Cardiac muscle cell (in vitro differentiated cells and primary cell): ENCODE data around the gene KRT7. TPM values are rescaled to one million over a fixed set of nuclear protein-coding genes. Genes with fewer than 3 reads are reported as not detected.
"Not testable (repeated sequence)": the region's sequence is repeated elsewhere in the genome, so short reads cannot be mapped to it uniquely, and the experiment has no call there.

ENCODE experiments used
- DNase-seq, 2 donors: peaks; one replicate each; pipeline versions ENCODE4 v3.0.0 to v3.0.0-alpha.2; 2010 to 2017; ENCODE audit warnings: low read depth in 1 of 2, low spot score in 1 of 2
- H3K27ac ChIP-seq: fragments of 200-600 bp; sonication (generic); 2 replicates; pipeline ENCODE4 v1.5.1; 2016
- H3K27me3 ChIP-seq: fragments of 200-600 bp; sonication (generic); 2 replicates; pipeline ENCODE4 v1.6.0; 2016; ENCODE audit warnings: control low read depth
- H3K36me3 ChIP-seq: fragments of 200-600 bp; sonication (generic); 2 replicates; pipeline ENCODE4 v1.5.1; 2016; ENCODE audit warnings: control low read depth
- H3K4me1 ChIP-seq: fragments of 200-600 bp; sonication (generic); 2 replicates; pipeline ENCODE4 v1.8.1; 2017; ENCODE audit warnings: low read depth, mild to moderate bottlenecking, mixed run types
- H3K4me3 ChIP-seq: fragments of 200-600 bp; sonication (generic); 2 replicates; pipeline ENCODE4 v1.5.1; 2016; ENCODE audit warnings: mild to moderate bottlenecking
- H3K9me3 ChIP-seq: fragments of 200-600 bp; sonication (generic); 2 replicates; pipeline ENCODE4 v1.5.1; 2017; ENCODE audit warnings: low read depth, mild to moderate bottlenecking, control low read depth
- CTCF ChIP-seq: IDR thresholded peaks from 2 replicates; pipeline ENCODE4 v1.5.1; 2012; ENCODE audit warnings: low read depth, mild to moderate bottlenecking, low read length
- polyA plus RNA-seq: library from polyadenylated mRNA; unstranded; fragments of >200 nt; fragmentation: Nextera tagmentation; extraction: Ambion mirVana; gene quantifications from 2 replicates; pipeline ENCODE4 v1.2.1, GENCODE V29; 2016
- total RNA-seq: library from RNA; depleted of rRNA; stranded (reverse); fragments of >200 nt; gene quantifications from 2 replicates; pipeline ENCODE4 v1.2.3, GENCODE V29; 2016

The KRT7 gene
- total and polyA plus RNA-seq, 2 experiments from 2014 or later: 0.36 to 0.50 TPM

DNA sequence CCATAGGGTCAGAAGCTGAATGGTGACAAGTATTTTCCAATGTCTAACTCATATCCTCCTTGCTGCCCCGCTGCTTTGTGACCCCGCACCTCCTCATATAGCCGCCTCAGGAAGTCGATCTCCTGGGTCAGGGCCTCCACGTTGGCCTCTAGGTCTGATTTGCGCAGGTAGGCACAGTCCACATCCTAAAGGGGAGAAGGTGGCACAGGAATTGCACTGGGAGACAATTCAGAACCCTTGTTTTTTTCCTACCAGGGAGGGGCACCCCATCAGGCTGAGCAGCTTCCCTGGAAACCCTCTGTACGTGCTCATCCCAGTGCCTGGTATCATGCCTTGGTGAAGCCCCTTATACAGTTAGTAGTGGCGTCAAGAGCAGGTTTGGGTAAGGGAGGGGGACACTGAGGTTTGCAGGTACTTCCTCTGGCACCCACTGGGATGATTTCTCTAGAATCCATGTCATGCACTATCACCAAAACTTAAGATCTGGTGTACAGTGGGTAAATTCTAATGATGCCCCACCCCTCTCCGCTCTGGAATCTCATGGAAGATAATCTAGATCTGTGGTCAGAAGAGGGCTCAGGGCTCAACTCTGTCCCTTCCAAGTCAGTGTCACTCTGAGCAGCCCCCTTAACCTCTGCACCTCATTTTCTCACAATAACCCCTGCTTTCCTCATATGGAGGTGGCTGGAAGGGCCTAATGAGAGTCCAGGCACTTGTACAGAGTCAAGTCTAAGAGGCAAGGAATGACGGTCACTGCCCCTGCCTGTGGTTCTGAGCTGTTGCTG, 21.3 kb downstream of the KRT7 start:
- H3K4me3 ChIP-seq: no peak overlapping the region
- no peaks in the 10 kb centered on the region for H3K4me1 ChIP-seq
- H3K27ac ChIP-seq: no peak overlapping the region
- DNase-seq: no peak
- no peaks in the 10 kb centered on the region for H3K36me3 ChIP-seq
- no peak for TF ChIP-seq CTCF
- no peaks in the 10 kb centered on the region for H3K9me3 ChIP-seq
- H3K27me3 ChIP-seq: peaks cover 100% of the 10 kb centered on the region

- Histone ChIP-seq H3K4me1 (no peaks in the 10 kb centered on the region), H3K27me3 (peaks cover 100% of the 10 kb centered on the region), H3K27ac (no peak overlapping the region), H3K4me3 (no peak overlapping the region), H3K36me3 (no peaks in the 10 kb centered on the region), H3K9me3 (no peaks in the 10 kb centered on the region)
- TF ChIP-seq CTCF: no peak
- DNase-seq: no peak
Measured at GRCh38 chr12:52254965-52255751, 22.1 kb downstream of the KRT7 start.

GRCh38 chr12:52255926-52256583, 23.0 kb downstream of the KRT7 start:
- Histone ChIP-seq H3K4me1 (no peaks in the 10 kb centered on the region), H3K27ac (no peak overlapping the region), H3K27me3 (peaks cover 100% of the 10 kb centered on the region), H3K4me3 (no peak overlapping the region), H3K9me3 (no peaks in the 10 kb centered on the region), H3K36me3 (no peaks in the 10 kb centered on the region)
- TF ChIP-seq CTCF: no peak
- DNase-seq: no peak

DNA sequence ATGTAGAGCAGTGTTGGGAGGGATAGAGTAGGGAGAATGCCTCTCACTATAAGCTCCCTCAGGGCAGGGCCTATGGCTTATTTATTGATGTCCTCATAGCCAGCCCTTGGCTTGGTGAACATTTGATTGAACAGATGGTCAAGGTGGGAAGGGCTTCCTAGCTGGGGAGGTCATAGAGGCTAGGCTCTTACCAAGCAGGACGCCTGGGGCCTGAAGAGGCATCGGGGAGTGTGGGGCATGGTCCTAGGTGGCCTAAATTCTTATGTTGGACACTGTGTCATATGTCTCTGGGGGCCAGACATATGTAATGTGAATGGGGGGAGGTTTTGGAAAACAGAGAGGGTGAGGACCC, 23.5 kb downstream of the KRT7 start:
- no peak for DNase-seq
- Histone ChIP-seq H3K9me3 (no peaks in the 10 kb centered on the region), H3K4me1 (no peaks in the 10 kb centered on the region), H3K36me3 (no peaks in the 10 kb centered on the region), H3K27ac (no peak overlapping the region), H3K27me3 (peaks cover 100% of the 10 kb centered on the region), H3K4me3 (no peak overlapping the region)
- TF ChIP-seq CTCF: no peak

DNA sequence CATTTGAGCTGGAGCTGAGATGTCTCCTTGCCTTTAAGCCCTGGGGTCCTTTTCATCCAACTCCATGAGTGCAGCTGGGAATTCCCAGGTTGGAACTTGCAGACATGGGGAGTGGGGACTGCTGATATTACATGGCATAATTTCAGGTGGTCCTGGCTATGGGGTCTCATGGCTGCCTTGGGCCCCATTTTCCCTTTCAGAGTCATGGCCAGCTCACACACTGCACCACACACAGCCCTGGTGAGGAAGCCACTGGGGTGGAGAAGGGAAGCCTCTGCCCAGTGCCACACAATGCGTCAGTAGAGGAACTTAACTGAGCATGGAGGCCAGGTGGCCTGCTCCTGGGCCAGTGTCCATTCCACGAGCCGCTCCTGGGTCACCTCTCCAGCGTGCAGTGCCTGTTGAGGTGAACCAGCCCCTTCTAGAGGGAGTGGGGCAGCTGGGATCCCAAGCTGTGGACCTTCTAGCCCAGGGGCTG, 24.1 kb downstream of the KRT7 start:
- H3K27me3 ChIP-seq: peaks cover 95% of the 10 kb centered on the region
- H3K9me3 ChIP-seq: no peaks in the 10 kb centered on the region
- DNase-seq: no peak
- no peaks in the 10 kb centered on the region for H3K4me1 ChIP-seq
- H3K4me3 ChIP-seq: no peak overlapping the region
- H3K27ac ChIP-seq: no peak overlapping the region
- H3K36me3 ChIP-seq: no peaks in the 10 kb centered on the region
- TF ChIP-seq CTCF: no peak

- not testable (repeated sequence) for H3K9me3 ChIP-seq, H3K4me3 ChIP-seq, H3K36me3 ChIP-seq, H3K27ac ChIP-seq, DNase-seq, H3K4me1 ChIP-seq
- H3K27me3 ChIP-seq: peaks cover 87% of the 10 kb centered on the region
Measured at GRCh38 chr12:52257922-52258321, 24.9 kb downstream of the KRT7 start.
